Keratinocyte (primary cell): ENCODE results near the gene CBR3. TPM values are rescaled to one million over a fixed set of nuclear protein-coding genes. Genes with fewer than 3 reads are reported as not detected.

Experiments used
- DNase-seq: peaks from one replicate; pipeline ENCODE4 v3.0.0-alpha.2; 2011; ENCODE audit warnings: low read depth, missing footprints, low spot score
- FAIRE-seq: peaks from 2 replicates; lab custom pipeline; 2011; peaks lifted over from hg19 to GRCh38; lab: Jason Lieb, UNC
- H2AFZ ChIP-seq: 2 replicates; pipeline ENCODE4 v1.6.0; 2012; ENCODE audit warnings: low read length, control low read depth, inconsistent platforms; ENCODE audit not compliant: control insufficient read depth
- H3K27ac ChIP-seq: 2 replicates; pipeline ENCODE4 v1.5.1; 2011; ENCODE audit warnings: low read length; ENCODE audit not compliant: control insufficient read depth, insufficient read depth
- H3K27me3 ChIP-seq: 3 replicates; pipeline ENCODE4 v1.6.0; 2011; ENCODE audit warnings: low read length; ENCODE audit not compliant: control insufficient read depth, insufficient read depth; ENCODE audit errors: extremely low read depth
- H3K36me3 ChIP-seq, 2 experiments: 2 replicates in 1 of 2; 3 replicates in 1 of 2; pipeline ENCODE4 v1.5.1; 2011; ENCODE audit warnings: low read length in 2 of 2, mild to moderate bottlenecking in 1 of 2; ENCODE audit not compliant: control insufficient read depth in 2 of 2, insufficient read depth in 2 of 2; ENCODE audit errors: extremely low read depth in 1 of 2
- H3K4me1 ChIP-seq: 3 replicates; pipeline ENCODE4 v1.5.1; 2011; ENCODE audit warnings: low read length; ENCODE audit not compliant: control insufficient read depth, insufficient read depth; ENCODE audit errors: extremely low read depth
- H3K4me2 ChIP-seq: 3 replicates; pipeline ENCODE4 v1.6.0; 2011; ENCODE audit warnings: low read depth, low read length; ENCODE audit not compliant: control insufficient read depth, insufficient read depth; ENCODE audit errors: extremely low read depth
- H3K4me3 ChIP-seq, 3 experiments: fragments of 200-600 bp in 1 of 3; sonication (generic) in 1 of 3; 2 replicates in 2 of 3; 3 replicates in 1 of 3; pipeline ENCODE4 v1.5.1; 2011 to 2016; ENCODE audit warnings: low read length in 3 of 3, mild to moderate bottlenecking in 3 of 3, control low read depth in 2 of 3, inconsistent platforms in 1 of 3, low read depth in 1 of 3, mixed read lengths in 1 of 3, mixed run types in 1 of 3, moderate library complexity in 1 of 3; ENCODE audit not compliant: control insufficient read depth in 2 of 3, insufficient read depth in 2 of 3; ENCODE audit errors: extremely low read depth in 1 of 3
- H3K79me2 ChIP-seq: 2 replicates; pipeline ENCODE4 v1.6.0; 2012; ENCODE audit warnings: low read length; ENCODE audit not compliant: control insufficient read depth, insufficient read depth
- H3K9ac ChIP-seq: 3 replicates; pipeline ENCODE4 v1.6.0; 2011; ENCODE audit warnings: low read length; ENCODE audit not compliant: control insufficient read depth, insufficient read depth; ENCODE audit errors: extremely low read depth
- H3K9me1 ChIP-seq: 3 replicates; pipeline ENCODE4 v1.6.0; 2011; ENCODE audit warnings: low read length; ENCODE audit not compliant: control insufficient read depth, insufficient read depth; ENCODE audit errors: extremely low read depth
- H3K9me3 ChIP-seq: 2 replicates; pipeline ENCODE4 v1.5.1; 2012; ENCODE audit warnings: low read depth, low read length; ENCODE audit not compliant: control insufficient read depth
- H4K20me1 ChIP-seq: 3 replicates; pipeline ENCODE4 v1.6.0; 2011; ENCODE audit warnings: low read length; ENCODE audit not compliant: control insufficient read depth, insufficient read depth; ENCODE audit errors: extremely low read depth
- EZH2 ChIP-seq: IDR thresholded peaks from one replicate; pipeline ENCODE4 v1.6.1; 2012; ENCODE audit warnings: inconsistent platforms, mild to moderate bottlenecking, low read length, moderate library complexity
- dilution Hi-C: fragments of 300-500 bp; cut with MboI; formaldehyde crosslinking; loops from one replicate; pipeline ENCODE4 v1.7.0; 2020; ENCODE audit warnings: low sequenced_read_pairs; ENCODE audit not compliant: extremely low pct_ligation_motif_present
- polyA plus RNA-seq, 5 experiments: library from polyadenylated mRNA; depleted of rRNA in 3 of 5; stranded (reverse) in 3 of 5; stranded (forward) in 1 of 5; unstranded in 1 of 5; fragments of >200 nt; gene quantifications; 1 replicate in 1 of 5; 2 replicates in 3 of 5; 3 replicates in 1 of 5; pipeline versions ENCODE4 v1.2.1 to v1.2.3, GENCODE V29; 2011 to 2012; ENCODE audit warnings: missing spikeins in 2 of 5, low read depth in 1 of 5, low replicate concordance in 1 of 5
- TF ChIP-seq, protein P1 (sequence below), 3 experiments: IDR thresholded peaks in 1 of 3; conservative IDR thresholded peaks in 1 of 3; optimal IDR thresholded peaks in 1 of 3; 2 replicates in 2 of 3; 3 replicates in 1 of 3; pipeline versions ENCODE3 to v1.5.1; 2011; ENCODE audit warnings: low read length in 3 of 3, mild to moderate bottlenecking in 3 of 3, moderate library complexity in 2 of 3, control low read depth in 1 of 3, inconsistent platforms in 1 of 3; ENCODE audit not compliant: insufficient read depth in 2 of 3; ENCODE audit errors: extremely low read depth in 1 of 3

CBR3 gene
- polyA plus RNA-seq, 1 donor (not counting 4 experiments of a cell fraction or from before 2014, with no cell fraction given) = 1.3 TPM

DNA sequence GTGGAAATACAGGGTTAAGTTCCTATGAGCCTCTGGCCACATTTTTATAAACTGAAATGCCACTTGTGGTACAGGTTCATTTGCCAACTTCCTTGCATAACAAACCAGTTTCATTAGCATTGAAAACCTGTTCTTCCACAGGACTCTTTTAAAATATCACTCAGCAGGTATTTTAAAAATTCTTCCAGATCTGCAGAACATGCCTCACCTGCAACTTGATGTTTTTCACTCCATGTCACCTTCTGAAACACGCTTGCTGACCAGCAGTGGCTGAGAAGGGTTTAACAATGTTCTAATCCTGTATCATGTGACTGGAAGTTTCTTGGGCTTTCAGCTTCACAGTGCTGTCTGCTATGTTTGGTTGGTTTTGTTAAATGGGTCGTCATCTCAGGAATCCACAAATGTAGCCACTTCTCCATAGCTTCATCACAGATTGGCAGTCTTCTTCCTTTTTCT lies 17.6 kb upstream of the CBR3 start:
- Histone ChIP-seq H2AFZ (no peak overlapping the region), H3K4me1 (peaks cover 8% of the 10 kb centered on the region), H3K36me3 (no peaks in the 10 kb centered on the region), H3K27ac (no peak overlapping the region), H3K9me1 (no peaks in the 10 kb centered on the region), H3K4me3 (no peak overlapping the region), H3K79me2 (no peaks in the 10 kb centered on the region), H3K4me2 (no peak overlapping the region), H3K27me3 (no peaks in the 10 kb centered on the region), H3K9me3 (no peaks in the 10 kb centered on the region), H4K20me1 (no peaks in the 10 kb centered on the region), H3K9ac (no peak overlapping the region)
- no peak for DNase-seq
- dilution Hi-C loops = no loop called here
- TF ChIP-seq, protein P1, sequence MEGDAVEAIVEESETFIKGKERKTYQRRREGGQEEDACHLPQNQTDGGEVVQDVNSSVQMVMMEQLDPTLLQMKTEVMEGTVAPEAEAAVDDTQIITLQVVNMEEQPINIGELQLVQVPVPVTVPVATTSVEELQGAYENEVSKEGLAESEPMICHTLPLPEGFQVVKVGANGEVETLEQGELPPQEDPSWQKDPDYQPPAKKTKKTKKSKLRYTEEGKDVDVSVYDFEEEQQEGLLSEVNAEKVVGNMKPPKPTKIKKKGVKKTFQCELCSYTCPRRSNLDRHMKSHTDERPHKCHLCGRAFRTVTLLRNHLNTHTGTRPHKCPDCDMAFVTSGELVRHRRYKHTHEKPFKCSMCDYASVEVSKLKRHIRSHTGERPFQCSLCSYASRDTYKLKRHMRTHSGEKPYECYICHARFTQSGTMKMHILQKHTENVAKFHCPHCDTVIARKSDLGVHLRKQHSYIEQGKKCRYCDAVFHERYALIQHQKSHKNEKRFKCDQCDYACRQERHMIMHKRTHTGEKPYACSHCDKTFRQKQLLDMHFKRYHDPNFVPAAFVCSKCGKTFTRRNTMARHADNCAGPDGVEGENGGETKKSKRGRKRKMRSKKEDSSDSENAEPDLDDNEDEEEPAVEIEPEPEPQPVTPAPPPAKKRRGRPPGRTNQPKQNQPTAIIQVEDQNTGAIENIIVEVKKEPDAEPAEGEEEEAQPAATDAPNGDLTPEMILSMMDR (optimal IDR thresholded peaks at IDR 0.05 in 1 of 3, IDR thresholded peaks at IDR 0.05 in 1 of 3, conservative IDR thresholded peaks at IDR 0.05 in 1 of 3; ENCODE audit: extremely low read depth in 1 of 3, insufficient read depth in 2 of 3, low read length in 3 of 3) = no peak
- no peak for FAIRE-seq

DNA sequence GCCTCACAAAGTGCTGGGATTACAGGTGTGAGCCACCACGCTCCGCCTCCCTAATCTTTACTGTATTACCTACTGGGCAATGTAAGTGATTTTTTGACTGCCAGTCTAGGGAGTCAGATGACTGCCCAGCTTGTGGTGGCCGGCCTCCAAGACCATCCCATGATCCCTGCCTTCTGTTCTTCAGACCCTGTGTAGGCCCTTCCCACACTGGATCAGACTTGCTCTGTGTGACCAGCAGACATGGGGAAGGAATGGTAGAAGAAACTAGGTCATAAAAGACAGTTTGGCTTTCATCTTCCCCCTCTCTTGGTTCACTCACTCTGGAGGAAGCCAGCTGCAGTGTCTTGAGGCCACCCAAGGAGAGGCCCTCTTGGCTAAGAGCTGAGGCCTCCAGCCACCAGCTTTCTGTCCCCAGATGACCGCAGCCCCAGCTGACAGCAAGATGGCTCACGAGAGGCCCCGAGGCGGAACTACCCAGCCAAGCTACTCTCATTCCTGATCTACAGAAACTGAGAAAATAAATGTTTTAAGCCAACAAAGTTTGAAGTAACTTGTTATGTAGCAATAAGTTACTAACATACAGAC lies 14.5 kb upstream of the CBR3 start:
- TF ChIP-seq EZH2 = no peak
- TF ChIP-seq, protein P1 (optimal IDR thresholded peaks at IDR 0.05 in 1 of 3, IDR thresholded peaks at IDR 0.05 in 1 of 3, conservative IDR thresholded peaks at IDR 0.05 in 1 of 3; ENCODE audit: extremely low read depth in 1 of 3, insufficient read depth in 2 of 3, low read length in 3 of 3) = no peak
- no peaks in the 10 kb centered on the region for H3K36me3 ChIP-seq
- dilution Hi-C loops = no loop called here
- no peak overlapping the region for H2AFZ ChIP-seq
- H3K9me1 ChIP-seq = no peaks in the 10 kb centered on the region
- DNase-seq = no peak
- H3K9me3 ChIP-seq = no peaks in the 10 kb centered on the region
- no peaks in the 10 kb centered on the region for H3K79me2 ChIP-seq
- no peak overlapping the region for H3K4me3 ChIP-seq
- no peaks in the 10 kb centered on the region for H3K4me1 ChIP-seq
- no peak overlapping the region for H3K9ac ChIP-seq
- H3K4me2 ChIP-seq = no peak overlapping the region
- H3K27me3 ChIP-seq = no peaks in the 10 kb centered on the region
- no peaks in the 10 kb centered on the region for H4K20me1 ChIP-seq
- FAIRE-seq = no peak
- no peak overlapping the region for H3K27ac ChIP-seq
